GM19395 (cell line): ENCODE data around the gene ATOX1.
"Not testable (repeated sequence)": the region's sequence is repeated elsewhere in the genome, so short reads cannot be mapped to it uniquely, and the experiment has no call there.

Experiments
- ATAC-seq: cut with Tn5 transposase; IDR thresholded peaks from one replicate; pipeline ENCODE4 v1.9.1; 2021; ENCODE audit warnings: mild to moderate bottlenecking, moderate library complexity; ENCODE audit not compliant: unreplicated experiment

ATOX1 gene

DNA sequence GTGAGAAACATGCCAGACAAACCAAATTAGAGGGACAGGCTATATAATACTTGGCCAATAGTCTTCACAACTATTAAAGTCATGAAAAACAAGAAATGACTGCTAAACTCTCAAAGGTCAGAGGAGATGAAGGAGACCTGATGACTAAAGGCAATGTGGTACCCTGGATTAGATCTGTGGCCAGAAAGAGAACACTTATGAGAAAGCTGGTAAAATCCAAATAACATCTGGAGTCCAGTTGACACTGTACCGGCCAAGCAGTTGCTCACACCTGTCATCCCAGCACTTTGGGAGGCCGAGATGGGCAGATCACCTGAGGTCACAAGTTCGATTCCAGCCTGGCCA is 24.4 kb downstream of the ATOX1 start:
- no peak for ATAC-seq

DNA sequence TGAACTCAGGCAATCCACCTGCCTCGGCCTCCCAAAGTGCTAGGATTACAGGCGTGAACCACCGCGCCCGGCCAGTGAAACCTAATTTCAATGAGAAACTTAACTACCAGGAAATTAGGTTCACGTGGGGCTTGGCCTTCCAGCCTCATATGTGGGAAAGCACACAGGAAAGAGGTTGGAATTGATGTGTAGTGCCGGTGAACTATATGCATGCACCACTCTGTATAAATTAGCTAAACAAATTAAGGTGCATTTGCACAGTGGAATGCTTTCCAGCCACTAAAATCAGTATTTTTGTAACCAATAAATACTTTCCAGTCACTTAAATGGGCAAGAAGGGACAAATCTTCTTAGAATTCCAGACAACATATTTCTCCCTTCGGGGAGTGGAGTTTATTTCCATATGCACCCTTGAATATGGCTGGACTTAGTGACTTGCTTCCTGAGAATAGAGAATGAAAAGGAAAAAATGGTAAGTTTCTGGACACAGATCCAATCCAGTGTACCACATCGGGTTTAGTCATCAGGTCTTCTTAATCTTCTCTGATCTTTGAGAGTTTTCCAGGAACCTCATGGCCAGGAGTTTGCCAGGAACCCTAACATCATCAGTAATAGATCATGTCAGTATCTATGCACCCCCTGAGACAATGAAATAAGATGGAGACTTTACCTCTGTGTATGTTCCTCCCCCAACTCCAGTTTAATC is 24.9 kb downstream of the ATOX1 start:
- ATAC-seq = no peak

DNA sequence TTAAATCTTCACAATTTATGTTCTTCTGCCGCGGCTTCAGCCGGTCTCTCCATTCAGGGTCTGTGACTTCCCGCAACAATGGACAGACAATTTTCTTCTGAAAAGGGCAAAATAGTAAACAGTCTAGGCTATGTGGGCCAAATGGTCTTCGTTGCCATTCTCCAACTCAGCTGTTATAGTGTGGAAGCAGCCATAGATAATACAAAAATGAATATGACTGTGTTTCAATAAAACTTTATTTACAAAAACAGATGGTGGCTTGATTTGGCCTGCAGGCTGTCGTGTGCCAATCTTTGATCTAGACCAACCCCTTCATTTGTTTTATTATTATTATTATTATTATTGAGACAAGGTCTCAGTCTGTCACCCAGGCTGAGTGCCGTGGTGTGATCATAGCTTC is 28.1 kb downstream of the ATOX1 start:
- ATAC-seq = no peak

DNA sequence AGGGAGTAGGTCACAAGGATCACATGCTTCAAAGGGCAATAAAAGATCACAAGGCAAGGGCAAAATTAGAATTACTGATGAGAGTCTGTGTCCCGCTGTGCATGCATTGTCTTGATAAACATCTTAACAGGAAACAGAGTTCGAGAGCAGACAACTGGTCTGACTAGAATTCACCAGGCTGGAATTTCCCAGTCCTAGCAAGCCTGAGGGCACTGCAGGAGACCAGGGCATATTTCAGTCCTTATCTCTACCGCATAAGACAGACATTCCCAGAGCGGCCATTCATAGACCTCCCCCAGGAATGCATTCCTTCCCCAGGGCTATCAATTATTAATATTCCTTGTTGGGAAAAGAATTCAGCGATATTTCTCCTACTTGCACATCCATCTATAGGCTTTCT is 28.8 kb downstream of the ATOX1 start:
- ATAC-seq = not testable (repeated sequence)

DNA sequence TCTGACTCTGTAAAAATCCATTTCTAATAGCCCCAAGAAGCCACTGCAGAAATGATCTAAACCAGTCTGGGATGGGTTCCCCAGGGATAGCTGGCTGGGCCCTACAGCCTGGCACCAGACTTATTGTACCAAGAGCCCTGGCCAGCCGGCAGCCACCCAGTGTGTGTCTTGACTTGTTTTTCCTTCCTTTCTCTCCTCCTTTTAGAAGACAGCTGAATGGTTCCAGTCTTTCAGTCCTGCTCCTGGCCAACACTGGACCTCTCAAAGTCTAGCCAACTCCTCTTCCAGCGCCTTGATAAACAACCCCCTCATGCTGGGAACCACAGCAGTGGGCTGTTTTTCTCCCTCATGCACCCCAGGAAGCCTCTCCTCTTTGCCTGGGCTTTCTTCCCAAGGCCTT is 34.1 kb downstream of the ATOX1 start:
- no peak for ATAC-seq

DNA sequence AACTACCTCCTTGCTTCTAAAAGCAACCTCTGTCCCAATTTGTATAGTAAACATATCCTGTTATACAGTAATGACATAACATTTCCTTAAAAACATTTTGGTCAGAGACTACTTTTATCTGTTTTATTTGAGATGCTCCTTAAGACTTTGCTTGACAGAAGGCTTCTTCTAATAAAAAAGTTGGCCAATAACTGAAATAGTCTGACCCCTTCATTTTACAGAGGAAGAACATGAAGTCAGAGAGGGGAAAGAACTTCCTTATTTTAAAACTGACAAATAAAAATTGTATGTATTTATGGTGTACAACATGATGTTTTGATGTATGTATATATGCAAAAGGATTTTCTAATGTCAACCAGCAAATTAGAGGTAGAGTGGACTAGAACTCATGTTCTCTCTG is 35.9 kb downstream of the ATOX1 start:
- ATAC-seq = no peak

DNA sequence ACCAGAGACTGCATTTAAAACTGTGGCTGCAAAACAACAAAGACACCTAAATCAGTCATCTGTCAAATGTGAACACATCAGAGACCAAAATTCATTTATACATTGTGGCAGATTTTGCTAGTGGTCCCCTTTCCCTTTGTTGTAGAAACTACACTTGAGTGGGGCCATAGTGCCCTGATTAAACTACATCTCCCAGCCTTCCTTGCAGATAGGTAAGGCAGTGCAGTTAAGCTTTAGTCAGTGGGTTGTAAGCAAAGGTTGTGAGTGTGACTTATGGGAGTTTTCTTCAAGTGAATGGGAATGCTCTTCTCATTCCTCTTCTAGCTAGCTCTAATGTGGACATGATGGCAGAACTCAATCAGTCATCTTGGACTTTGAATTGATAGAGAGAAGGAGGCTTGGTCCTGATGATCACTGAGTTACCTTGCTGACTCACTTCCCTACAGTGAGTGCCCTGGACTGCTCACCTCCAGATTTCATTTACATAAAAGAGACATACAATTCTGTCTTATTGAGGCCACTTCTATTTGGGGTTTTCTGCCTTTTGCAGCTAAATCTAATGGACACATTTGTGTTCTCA is 36.5 kb downstream of the ATOX1 start:
- peak; percentile 22 for ATAC-seq

DNA sequence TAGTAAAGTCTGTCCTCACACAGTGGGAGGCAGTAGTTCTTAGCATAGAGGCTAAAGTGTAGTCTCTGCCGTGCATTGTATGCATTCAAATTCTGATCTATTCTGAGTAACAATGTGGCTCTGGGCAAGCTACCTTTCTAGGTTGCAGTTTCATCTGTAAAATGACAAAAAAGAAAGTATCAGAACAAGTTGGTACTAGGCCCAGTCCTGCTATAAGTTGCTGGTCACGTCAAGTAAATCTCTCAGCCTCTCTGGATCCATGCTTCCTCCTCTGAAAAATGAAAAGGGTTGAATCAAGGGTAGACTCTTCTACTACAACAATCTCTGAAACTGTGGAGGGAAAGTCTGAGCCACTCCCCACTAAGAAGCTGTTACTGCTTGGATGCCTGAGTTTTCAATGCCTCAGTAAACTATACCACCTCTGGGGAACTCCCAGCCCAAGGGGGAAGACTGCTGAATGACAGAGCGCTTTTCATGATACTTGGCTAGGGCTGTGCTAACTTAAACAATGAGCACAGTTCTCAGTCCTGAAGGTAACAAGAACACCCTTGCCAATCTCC is 37.3 kb downstream of the ATOX1 start:
- peak; percentile 89 for ATAC-seq

DNA sequence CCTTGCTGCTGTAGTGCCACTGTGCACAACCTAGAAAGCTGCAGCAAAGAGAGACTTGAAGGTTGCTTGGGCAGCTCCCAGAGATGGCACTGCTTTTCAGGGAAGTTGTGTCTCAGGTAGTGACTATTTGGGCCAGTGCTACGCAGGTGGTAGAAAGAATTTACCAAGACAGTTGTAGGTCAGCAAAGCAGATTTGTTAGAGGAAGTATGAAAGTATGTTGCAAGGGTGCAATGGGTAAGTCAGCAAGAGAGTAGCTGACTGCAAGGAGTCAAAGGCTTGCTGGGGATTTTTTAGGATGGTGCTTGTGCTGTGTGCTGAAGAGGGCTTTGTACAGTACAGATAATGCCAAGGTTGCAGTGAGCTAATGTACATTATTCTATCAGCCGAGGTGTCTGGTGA is 38.2 kb downstream of the ATOX1 start:
- no peak for ATAC-seq

DNA sequence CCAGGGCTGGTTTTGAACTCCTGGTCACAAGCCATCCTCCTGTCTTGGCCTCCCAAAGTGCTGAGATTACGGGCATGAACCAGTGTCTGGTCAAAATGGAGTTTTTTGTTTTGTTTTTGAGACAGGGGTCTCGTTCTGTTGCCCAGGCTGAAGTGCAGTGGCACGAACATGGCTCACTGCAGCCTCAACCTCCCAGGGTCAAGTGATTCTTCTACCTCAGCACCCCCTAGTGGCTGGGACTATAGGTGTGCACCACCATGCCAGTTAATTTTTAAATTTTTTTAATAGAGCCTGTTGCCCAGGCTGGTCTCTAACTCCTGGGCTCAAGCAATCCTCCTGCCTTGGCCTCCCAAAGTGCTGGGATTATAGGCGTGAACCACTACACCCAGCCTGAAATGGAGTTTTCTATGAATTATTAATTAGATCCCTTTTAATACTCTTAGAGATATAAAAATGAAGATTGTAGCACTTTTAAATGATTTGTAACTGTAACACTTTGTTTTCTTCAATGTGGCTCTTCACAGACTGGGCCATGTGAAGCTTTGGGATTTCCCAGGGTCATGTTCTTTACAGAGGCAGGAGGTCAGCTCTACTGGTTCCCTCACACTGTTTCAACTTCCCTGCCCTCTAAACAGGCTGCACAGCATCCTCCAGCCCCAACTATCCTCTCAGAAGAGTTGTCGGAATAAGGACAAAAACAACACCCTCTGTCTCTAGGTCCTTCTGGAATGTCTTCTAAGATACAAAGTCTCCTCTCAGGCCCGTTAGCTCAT is 39.0 kb downstream of the ATOX1 start:
- no peak for ATAC-seq

DNA sequence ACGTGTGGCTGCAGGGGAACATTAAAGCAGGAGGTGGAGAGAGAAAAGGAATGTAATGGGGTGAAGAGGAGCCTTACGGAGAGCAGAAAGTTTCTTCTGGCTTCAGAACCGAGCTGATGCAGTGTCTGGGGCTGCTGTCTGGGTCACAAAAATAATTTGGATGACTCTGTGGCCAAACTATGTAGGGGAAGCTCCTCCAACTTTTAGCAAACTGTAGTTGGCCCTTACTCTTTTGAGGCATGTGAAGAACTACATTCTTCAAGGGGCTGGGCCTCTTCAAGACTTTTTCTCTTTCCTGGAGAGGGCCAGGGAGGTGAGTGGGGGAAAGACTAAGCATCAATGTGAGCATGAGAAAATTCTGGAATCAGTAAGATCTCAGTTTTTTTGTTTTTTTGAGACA is 39.8 kb downstream of the ATOX1 start:
- no peak for ATAC-seq

DNA sequence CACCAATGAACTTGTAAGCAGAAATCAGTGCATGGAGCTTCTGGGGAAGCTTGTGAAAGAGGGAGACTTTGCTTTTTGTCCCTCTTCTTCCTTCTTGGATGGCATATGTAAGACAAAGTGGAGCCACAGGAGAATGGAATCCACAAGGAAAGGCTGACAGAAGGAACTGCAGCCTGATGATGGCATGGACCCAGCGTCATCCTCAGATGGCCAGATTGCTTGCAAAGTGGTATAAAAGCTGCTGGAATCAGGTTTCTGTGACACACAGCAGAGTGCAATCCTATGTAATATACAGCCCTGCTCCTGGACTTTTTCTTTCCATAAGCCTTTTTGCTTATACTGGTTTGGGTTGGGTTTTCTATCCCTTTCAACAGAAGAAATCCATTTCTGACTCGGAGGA is 40.3 kb downstream of the ATOX1 start:
- no peak for ATAC-seq

DNA sequence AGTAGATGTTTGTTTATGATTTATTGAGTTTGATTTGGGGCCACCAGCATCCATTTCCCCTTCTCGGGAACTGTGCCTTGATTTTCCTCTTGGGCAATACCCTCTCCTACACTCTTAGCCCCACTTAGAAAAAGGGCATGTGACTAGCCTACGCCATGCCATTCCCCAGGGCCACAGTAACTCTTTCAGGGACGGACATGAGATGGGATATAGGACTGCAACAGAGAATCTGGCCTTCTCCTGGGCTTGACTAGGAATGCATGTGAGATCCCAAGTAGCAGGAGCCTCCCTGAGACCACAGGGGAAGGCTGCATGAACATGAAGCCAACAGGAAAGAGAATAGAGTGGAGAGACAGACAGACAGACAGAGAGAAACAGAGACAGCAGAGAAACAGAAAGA is 41.0 kb downstream of the ATOX1 start:
- ATAC-seq = no peak

DNA sequence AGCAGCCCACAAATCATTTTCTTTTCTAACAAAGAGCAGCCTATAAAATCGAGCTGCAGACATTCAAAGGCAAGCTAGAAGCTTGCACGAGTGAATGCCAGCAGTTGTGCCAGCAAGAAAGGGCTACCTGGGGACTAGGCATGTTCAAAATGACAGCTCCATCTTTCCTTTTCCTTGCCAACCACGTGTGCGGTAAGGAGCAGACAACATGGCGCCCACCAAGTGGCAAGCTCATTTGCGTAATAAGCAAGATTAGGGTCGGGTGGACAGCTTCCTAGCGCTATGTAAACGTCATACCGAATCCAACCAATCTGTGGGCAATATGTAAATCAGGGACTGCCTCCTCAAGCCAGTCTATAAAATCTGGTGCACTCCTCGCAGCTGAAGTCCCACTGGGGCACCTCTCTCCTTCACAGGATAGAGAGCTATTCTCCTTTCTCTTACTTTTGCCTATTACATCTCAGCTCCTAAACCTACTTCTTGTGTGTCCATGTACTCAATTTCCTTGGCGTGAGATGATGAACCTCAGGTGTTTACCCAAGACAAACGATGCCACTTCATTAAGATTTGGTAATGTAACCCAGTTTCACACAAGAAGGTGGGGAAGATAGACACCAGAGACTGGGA is 49.2 kb downstream of the ATOX1 start:
- no peak for ATAC-seq

DNA sequence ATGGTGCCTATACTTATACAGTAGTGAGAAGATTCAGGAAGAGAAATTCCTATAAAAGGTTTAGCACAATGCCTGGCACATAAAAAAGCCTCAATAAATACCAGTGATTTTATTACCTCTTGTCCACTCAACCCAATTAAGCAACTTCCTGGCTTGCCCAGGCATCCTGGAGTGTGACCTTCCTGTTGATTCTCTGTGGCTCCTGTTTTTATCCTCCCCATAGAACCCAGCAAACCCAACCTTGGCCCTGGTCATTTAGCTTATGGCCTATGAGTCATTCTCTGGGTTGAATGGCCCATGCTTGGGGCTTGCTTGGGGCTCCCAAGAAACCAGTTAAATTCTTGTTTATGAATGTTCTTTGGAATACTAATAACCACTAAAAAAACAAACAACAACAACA is 50.3 kb downstream of the ATOX1 start:
- ATAC-seq = no peak

DNA sequence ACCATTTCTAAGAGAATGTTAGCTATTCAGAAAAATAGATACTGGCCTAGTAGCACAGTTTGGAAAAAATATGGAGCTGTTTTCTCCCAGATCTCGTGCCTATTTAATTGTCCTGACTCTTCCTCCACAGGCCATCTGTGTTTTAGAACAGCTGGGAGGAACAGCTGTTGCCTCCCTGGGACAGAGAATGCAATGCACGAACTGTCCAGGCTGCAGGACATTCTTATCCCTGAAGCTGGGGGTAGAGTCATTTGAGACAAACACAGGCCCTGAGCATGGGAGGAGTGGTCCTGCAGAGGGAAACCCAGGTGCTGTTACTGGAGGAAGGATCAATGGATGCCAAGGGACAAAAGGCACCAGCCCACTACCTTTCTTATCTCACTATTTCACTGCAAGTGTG is 50.9 kb downstream of the ATOX1 start:
- no peak for ATAC-seq

DNA sequence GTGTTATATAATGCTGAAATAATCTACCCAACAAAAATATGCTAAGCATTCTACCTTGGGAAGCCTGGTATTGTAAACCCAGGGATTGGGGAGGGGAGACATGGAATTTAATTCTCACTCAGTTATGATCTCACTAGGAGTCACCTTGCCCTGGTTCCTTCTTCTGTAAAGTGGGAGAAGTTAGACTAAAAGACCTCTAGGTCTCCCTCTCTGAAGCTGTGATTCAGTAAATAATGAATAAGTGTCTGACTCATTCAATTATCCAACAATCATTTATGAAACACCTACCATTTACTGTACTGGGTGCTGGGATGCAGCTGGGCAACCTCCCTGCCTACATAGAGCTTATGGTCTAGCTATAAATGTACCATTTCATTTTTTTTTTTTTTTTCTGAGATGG is 51.5 kb downstream of the ATOX1 start:
- no peak for ATAC-seq

DNA sequence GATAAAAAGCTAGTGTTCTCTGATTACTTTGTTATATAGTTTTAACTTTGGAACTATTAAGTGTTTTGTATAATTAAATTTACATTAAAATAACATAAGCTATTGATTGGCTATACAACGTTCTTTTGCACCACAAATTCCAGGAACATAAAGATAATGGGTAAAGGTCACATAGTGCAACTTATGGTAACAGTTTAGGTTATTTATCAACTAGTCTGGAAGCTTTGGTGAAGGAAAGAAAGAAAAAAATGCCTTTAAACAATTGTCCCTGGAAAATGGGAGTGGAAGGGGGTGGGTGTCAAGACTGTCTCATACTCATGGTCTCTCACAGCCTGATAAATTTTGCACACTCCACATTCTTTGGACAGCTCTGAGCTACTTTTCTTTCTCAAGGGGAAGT is 54.7 kb downstream of the ATOX1 start:
- no peak for ATAC-seq

DNA sequence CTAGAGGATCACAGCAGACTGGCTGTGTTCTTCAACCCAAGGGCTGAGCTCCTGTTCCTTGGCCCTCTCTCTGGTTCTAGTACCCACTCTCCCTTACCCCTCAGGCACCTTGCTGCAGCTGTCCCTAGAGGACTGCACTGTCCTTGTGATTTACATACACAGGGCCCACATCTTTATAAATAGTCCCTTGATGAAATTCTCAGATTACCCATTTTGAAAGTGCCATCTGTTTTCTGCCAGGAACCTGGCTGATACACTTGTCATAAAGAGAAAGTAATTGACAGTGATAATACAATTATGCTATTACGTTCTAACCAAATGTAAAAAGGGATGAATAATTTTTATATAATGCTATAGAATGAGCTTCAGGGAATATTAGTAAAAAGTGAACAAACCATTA is 55.2 kb downstream of the ATOX1 start:
- ATAC-seq = peak; percentile 78

DNA sequence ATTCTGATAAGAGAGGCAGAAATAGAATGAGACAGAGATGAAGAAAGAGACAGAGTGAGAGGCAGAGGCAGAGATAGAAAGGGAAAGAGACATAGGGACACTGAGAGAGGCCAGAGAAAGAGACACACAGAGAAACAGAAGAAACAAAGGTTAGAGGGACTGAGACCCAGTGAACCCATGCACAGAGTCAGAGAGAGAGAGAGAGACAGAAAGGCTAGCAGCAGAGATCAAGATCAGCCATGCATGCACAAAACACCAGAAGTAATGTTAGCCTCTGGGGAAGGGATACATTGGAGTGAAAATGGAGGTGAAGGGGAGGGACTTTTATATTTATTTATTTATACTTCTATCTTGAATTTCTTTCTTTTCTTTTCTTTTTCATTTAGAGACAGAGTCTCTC is 57.6 kb downstream of the ATOX1 start:
- ATAC-seq = peak; percentile 59

DNA sequence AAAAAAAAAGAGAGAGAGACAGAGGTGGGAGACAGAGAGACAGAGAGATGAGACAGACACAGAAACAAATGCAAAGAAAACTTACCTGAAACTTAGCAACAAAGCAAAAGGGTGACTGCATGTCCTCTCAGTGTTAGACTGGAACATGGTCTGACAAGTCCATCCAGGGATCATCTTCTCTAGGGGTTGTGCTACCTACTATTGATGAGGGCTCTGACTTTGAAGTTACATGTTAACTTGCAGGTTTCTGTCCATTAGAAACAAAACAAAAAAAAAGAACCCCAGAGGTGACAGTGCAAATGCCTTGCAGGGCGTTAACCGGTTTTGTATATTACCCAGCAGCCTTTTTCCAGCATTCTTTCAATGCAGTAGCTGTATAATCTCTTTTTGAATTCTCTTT is 58.1 kb downstream of the ATOX1 start:
- ATAC-seq = no peak
